ENCODE results near the gene ENTHD1.

GRCh38 chr22:39712751-39713525 lies 180.6 kb downstream of the ENTHD1 start:
- TF ChIP-seq CTCF (IDR thresholded peaks at IDR 0.05) (no peak), POLR2A (IDR thresholded peaks at IDR 0.05; ENCODE audit: low read depth) (no peak)

All from esophagus muscularis mucosa (tissue), 3 donors.